ENCODE measurements around the gene ARHGEF25.

Gene ARHGEF25

GRCh38 chr12:57580466-57580795 lies 30.8 kb upstream of the ARHGEF25 start:
- TF ChIP-seq CTCF (IDR thresholded peaks at IDR 0.05; ENCODE audit: low read depth, low read length): no peak
- H3K4me3 ChIP-seq (ENCODE audit: low read depth, low read length): no peak overlapping the region

- TF ChIP-seq CTCF (IDR thresholded peaks at IDR 0.05; ENCODE audit: low read depth, low read length): no peak
- H3K4me3 ChIP-seq (ENCODE audit: low read depth, low read length): no peak overlapping the region
Observed at GRCh38 chr12:57581802-57582201, 29.4 kb upstream of the ARHGEF25 start.

- H3K4me3 ChIP-seq (ENCODE audit: low read depth, low read length): no peak overlapping the region
- no peak for TF ChIP-seq CTCF (IDR thresholded peaks at IDR 0.05; ENCODE audit: low read depth, low read length)
Observed at GRCh38 chr12:57582440-57582839, 28.8 kb upstream of the ARHGEF25 start.

GRCh38 chr12:57583008-57583831 lies 28.0 kb upstream of the ARHGEF25 start:
- peak; percentile 88 for TF ChIP-seq CTCF (IDR thresholded peaks at IDR 0.05; ENCODE audit: low read depth, low read length)
- no peak overlapping the region for H3K4me3 ChIP-seq (ENCODE audit: low read depth, low read length)

- no peak for TF ChIP-seq CTCF (IDR thresholded peaks at IDR 0.05; ENCODE audit: low read depth, low read length)
- no peak overlapping the region for H3K4me3 ChIP-seq (ENCODE audit: low read depth, low read length)
Observed at GRCh38 chr12:57584050-57584449, 27.2 kb upstream of the ARHGEF25 start.

GRCh38 chr12:57584690-57585089 lies 26.5 kb upstream of the ARHGEF25 start:
- no peak overlapping the region for H3K4me3 ChIP-seq (ENCODE audit: low read depth, low read length)
- TF ChIP-seq CTCF (IDR thresholded peaks at IDR 0.05; ENCODE audit: low read depth, low read length): no peak

GRCh38 chr12:57585156-57585555 lies 26.1 kb upstream of the ARHGEF25 start:
- no peak overlapping the region for H3K4me3 ChIP-seq (ENCODE audit: low read depth, low read length)
- no peak for TF ChIP-seq CTCF (IDR thresholded peaks at IDR 0.05; ENCODE audit: low read depth, low read length)
